Measurements from ENCODE around the gene TM6SF1.

GRCh38 chr15:83185561-83185960, 78.1 kb downstream of the TM6SF1 start:
- TF ChIP-seq, protein P1, sequence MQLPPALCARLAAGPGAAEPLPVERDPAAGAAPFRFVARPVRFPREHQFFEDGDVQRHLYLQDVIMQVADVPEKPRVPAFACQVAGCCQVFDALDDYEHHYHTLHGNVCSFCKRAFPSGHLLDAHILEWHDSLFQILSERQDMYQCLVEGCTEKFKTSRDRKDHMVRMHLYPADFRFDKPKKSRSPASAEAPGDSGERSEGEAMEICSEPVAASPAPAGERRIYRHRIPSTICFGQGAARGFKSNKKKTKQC (CRISPR knock-in tag; IDR thresholded peaks at IDR 0.05): no peak
- TF ChIP-seq MAFK (IDR thresholded peaks at IDR 0.05; ENCODE audit: low read length) (no peak), ZFP91 (CRISPR knock-in tag; IDR thresholded peaks at IDR 0.05) (no peak), ZEB2 (IDR thresholded peaks at IDR 0.05) (no peak), POLR2AphosphoS5 (IDR thresholded peaks at IDR 0.05; ENCODE audit: control insufficient read depth, insufficient read depth, low read depth, low read length) (no peak), HNRNPLL (IDR thresholded peaks at IDR 0.05; ENCODE audit: low read depth, low read length, poor library complexity, severe bottlenecking) (no peak), POLR2A (conservative IDR thresholded peaks at IDR 0.05) (no peak), KLF10 (CRISPR knock-in tag; IDR thresholded peaks at IDR 0.05) (no peak), ELF1 (tag; IDR thresholded peaks at IDR 0.05) (no peak), ZNF561 (CRISPR knock-in tag; conservative IDR thresholded peaks at IDR 0.05) (no peak)

Measured in K562 (cell line).